GM12864 (cell line): Measurements from ENCODE around the gene TMEM135.

Experiments used
- DNase-seq: peaks from one replicate; pipeline ENCODE4 v3.0.0-alpha.2; 2011; ENCODE audit warnings: low read depth
- H3K4me3 ChIP-seq: 2 replicates; pipeline ENCODE4 v1.5.1; 2011; ENCODE audit warnings: mild to moderate bottlenecking, low read depth, low read length, control low read depth
- TF ChIP-seq, protein P1 (sequence below): IDR thresholded peaks from 2 replicates; pipeline ENCODE4 v1.5.1; 2011; ENCODE audit warnings: low read depth, mild to moderate bottlenecking, moderate library complexity, low read length, control low read depth, inconsistent platforms; ENCODE audit errors: missing control alignments

TMEM135 gene

DNA sequence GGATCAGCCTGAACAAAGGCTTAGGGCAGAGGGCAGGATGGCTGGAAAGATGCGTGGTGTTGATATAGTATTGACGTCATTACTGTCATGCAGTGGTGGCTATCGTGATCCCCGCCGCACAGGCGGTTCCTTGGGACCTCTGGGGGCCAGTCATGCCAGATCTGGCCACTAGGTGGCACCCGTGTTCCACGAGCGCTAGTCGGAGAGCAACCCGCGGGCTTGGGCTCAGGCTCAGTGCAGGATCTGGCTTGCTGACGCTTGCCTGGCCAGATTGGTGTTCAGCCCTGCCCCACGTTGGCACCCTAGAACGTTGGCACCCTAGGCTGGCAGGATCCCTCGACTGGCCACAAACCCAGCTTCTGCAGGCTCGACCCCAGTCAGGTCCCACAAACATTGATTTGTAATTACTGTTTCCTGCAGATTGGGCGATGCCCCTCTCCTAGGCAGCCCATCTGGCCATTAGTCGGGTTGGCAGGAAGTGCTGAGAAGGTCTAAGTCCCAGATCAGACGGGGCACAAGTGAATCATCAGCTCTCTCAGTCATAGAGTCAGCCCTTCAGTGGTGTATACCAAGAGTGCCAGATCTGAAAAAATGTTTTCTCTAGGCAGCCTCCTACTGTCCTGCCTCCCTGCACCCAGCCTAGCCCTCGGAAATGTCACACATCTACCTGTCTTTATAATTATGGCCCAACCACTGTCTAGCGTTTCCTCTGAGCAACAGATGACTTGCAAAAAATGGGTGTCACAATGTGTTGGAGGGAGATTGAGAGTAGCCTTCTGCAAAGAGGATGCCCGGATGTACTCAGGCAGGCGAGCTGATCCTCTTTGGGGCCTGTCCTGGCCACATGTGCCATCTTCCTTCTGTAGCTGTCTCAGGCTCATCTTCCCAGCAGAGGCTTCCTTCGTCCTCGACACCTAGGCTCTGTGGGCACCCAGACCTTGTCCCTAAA is 315.3 kb downstream of the TMEM135 start:
- no peak overlapping the region for H3K4me3 ChIP-seq
- TF ChIP-seq, protein P1, sequence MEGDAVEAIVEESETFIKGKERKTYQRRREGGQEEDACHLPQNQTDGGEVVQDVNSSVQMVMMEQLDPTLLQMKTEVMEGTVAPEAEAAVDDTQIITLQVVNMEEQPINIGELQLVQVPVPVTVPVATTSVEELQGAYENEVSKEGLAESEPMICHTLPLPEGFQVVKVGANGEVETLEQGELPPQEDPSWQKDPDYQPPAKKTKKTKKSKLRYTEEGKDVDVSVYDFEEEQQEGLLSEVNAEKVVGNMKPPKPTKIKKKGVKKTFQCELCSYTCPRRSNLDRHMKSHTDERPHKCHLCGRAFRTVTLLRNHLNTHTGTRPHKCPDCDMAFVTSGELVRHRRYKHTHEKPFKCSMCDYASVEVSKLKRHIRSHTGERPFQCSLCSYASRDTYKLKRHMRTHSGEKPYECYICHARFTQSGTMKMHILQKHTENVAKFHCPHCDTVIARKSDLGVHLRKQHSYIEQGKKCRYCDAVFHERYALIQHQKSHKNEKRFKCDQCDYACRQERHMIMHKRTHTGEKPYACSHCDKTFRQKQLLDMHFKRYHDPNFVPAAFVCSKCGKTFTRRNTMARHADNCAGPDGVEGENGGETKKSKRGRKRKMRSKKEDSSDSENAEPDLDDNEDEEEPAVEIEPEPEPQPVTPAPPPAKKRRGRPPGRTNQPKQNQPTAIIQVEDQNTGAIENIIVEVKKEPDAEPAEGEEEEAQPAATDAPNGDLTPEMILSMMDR: peak; percentile 99
- DNase-seq: peak; percentile 29

DNA sequence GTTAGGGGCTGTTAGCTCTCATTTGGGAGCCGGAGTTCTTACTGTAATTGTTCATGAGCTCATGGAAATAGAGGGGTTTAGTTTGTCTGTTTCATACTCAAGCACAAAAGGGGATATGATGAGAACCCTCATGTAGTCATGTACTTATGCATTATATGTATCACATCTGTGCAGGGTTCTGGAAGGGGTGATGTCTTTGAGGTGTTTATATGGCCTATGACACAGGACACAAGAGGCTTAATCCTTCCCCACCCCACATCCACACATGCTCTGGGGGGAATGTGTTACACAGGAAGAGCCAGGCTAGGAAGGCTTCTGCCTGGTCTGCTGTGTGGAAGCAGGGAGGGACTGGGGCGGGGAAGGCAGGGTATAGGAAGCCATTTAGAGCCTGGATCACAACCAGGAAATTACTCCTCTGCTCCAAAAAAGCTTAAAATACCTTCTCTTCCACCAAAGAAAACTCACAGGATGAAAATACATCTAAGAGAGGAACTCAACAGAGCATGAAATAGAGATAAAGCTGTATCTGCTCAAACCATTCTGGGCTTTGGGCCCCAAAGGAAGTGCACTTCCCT is 316.1 kb downstream of the TMEM135 start:
- TF ChIP-seq, protein P1: no peak
- no peak overlapping the region for H3K4me3 ChIP-seq
- no peak for DNase-seq

DNA sequence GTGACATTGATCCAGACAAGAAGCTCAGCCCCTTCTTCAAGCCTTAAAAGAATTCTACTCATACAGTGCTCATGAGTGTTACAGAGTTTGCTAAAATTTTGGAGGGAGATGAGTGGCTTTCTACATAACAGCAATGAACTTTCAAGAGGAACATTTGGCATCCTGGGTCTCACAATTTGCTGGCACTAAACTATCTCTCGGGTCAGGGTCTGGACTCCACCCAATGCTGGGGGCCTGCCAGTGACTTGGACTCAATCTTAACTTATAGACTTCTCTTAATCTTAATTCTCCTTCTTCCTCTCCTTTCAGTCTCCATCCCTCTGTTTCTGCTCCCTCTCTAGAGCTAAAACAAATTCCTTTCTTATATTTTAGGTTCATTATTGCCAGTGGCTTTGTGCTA is 317.9 kb downstream of the TMEM135 start:
- DNase-seq: no peak
- no peak overlapping the region for H3K4me3 ChIP-seq
- TF ChIP-seq, protein P1: no peak

DNA sequence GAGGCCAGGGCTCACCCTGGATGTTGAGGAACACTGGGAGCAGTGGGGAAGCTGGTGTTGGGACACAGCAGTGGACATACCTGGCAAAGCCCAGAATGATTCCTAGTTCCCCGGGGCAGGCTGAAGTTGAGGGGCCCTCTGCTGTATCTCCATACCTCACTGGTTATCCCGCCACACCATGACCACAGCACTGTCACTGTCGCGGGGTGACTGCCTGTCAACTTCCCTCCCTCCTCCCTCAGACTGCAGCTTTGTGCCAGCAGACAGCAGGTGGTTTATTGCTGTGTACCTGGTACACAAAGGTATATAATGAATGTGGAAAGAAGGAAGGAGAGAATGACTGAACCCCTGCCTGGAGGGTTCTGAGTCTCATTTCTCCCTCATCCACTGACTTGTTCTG is 318.7 kb downstream of the TMEM135 start:
- TF ChIP-seq, protein P1: no peak
- no peak overlapping the region for H3K4me3 ChIP-seq
- no peak for DNase-seq

DNA sequence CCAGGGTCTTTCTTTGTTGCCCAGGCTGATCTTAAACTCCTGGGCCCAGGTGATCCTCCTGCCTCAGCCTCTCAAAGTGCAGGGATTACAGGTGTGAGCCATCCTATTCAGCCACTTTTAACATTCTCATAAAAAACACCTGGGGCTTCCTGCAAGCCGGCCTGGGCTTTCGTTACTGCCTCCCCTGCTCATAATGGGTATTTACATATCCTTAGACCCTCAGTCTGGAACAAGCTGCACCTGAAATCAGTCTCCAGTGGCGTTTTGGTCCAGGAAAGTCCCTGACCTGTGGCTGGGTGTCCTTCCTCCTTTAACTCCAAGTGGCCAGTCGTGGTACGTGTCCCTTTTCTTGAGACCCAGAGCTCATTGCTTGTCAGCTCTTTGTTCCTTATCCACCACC is 320.7 kb downstream of the TMEM135 start:
- DNase-seq: no peak
- TF ChIP-seq, protein P1: no peak
- H3K4me3 ChIP-seq: no peak overlapping the region

DNA sequence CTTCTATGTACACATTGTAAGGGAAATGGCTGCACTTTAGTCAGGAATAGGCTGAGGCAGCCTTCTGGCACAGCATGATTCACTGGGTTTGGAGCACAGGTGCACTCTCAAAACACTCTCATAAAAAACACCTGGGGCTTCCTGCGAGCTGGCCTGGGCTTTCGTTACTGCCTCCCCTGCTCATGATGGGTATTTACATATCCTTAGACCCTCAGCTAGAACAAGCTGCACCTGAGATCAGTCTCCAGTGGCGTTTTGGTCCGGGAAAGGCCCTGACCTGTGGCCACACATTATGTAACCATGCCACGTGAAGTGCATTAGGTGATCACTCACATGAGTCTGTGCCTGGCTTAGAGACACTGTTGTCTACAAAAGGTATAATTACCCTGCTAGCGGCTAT is 321.7 kb downstream of the TMEM135 start:
- H3K4me3 ChIP-seq: no peak overlapping the region
- no peak for DNase-seq
- TF ChIP-seq, protein P1: no peak

DNA sequence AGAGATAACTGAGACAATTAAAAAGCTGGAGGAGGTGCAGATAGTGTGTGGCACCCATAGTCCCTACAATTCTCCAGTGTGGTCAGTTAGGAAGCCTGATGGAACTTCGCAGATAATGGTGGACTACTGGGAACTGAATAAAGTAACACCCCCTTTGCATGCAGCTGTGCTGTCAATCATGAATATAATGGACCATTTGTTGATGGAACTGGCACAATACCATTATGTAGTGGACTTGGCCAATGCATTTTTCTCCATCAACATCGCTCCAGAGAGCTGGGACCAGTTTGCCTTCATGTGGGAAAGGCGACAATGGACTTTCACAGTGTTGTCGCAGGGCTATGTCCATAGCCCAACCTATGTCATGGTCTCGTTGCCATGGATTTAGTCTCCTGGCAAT is 324.2 kb downstream of the TMEM135 start:
- no peak for DNase-seq

More for the DNA sequence above, 324.2 kb downstream of the TMEM135 start:
- no peak overlapping the region for H3K4me3 ChIP-seq
- TF ChIP-seq, protein P1: no peak
